ENCODE measurements around the gene ALDH18A1.

DNA sequence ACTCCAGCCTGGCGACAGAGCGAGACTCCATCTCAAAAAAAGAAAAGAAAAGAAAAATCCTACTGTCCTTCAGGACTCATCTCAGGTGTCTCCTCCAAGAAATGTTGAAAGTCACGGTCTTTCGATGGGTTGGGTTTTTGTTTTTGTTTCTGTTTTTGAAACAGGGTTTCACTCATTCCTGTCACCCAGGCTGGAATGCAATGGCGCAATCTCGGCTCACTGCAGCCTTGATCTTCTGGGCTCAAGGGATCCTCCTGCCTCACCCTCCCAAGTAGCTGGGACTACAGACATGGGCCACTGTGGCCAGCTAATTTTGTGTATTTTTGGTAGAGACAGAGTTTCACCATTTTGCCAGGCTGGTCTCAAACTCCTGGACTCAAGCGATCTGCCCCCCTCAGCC is 92.2 kb downstream of the ALDH18A1 start:
- no peak for TF ChIP-seq CTCF (conservative IDR thresholded peaks at IDR 0.05; ENCODE audit: low read length)
- TF ChIP-seq EZH2phosphoT487 (IDR thresholded peaks at IDR 0.05; ENCODE audit: borderline replicate concordance, low read depth, low read length), result no peak

Data from OCI-LY7 (cell line).